HEK293 (cell line): ENCODE measurements around the gene ERCC6.

Source experiments
- CTCF ChIA-PET: fragments of 350-600 bp; formaldehyde crosslinking; extraction: SDS; loops from one replicate; lab custom pipeline; 2021; ENCODE audit warnings: antibody characterized with exemption; lab: Yijun Ruan, JAX
- POLR2A ChIA-PET: fragments of 300-600 bp; formaldehyde crosslinking; extraction: SDS; loops from one replicate; lab custom pipeline; 2020; ENCODE audit warnings: antibody characterized with exemption, inconsistent platforms; lab: Yijun Ruan, JAX
- H3K27ac ChIP-seq: fragments of 200-500 bp; sonication (Bioruptor generic); 2 replicates; pipeline ENCODE4 v1.5.1; 2014; ENCODE audit warnings: low read depth, low read length, control low read depth, inconsistent platforms; ENCODE audit errors: extremely low read depth
- H3K36me3 ChIP-seq, 2 experiments: fragments of 200-500 bp in 1 of 2; sonication (Bioruptor generic) in 1 of 2; 1 replicate in 1 of 2; 2 replicates in 1 of 2; pipeline ENCODE4 v1.5.1; 2014 to 2017; ENCODE audit warnings: inconsistent platforms in 2 of 2, low read length in 2 of 2; ENCODE audit not compliant: control insufficient read depth in 2 of 2, insufficient read depth in 1 of 2
- H3K4me1 ChIP-seq: fragments of 200-500 bp; sonication (Bioruptor generic); 2 replicates; pipeline ENCODE4 v1.5.1; 2014; ENCODE audit warnings: mild to moderate bottlenecking, low read length, inconsistent platforms; ENCODE audit not compliant: control insufficient read depth, insufficient read depth
- H3K4me3 ChIP-seq: 2 replicates; pipeline ENCODE4 v1.5.1; 2011; ENCODE audit warnings: low read depth, mild to moderate bottlenecking, control low read depth, low read length, moderate library complexity
- H3K9me3 ChIP-seq: fragments of 200-500 bp; sonication (Bioruptor generic); 2 replicates; pipeline ENCODE4 v1.5.1; 2014; ENCODE audit warnings: low read depth, low read length, inconsistent platforms; ENCODE audit not compliant: control insufficient read depth, insufficient read depth
- BCL6B ChIP-seq: fragments of 450-650 bp; formaldehyde crosslinking; IDR thresholded peaks from 2 replicates; pipeline ENCODE4 v1.5.1; 2017; ENCODE audit warnings: missing biosample characterization, missing genetic modification characterization
- FEZF1 ChIP-seq: fragments of 450-650 bp; formaldehyde crosslinking; IDR thresholded peaks from 2 replicates; pipeline ENCODE4 v1.5.1; 2016; ENCODE audit warnings: missing biosample characterization, missing genetic modification characterization
- KLF9 ChIP-seq: fragments of 450-650 bp; formaldehyde crosslinking; IDR thresholded peaks from 2 replicates; pipeline ENCODE4 v1.5.1; 2016; ENCODE audit warnings: missing biosample characterization, missing genetic modification characterization, low read depth
- MEIS1 ChIP-seq: sonication (generic); formaldehyde crosslinking; IDR thresholded peaks from 2 replicates; pipeline ENCODE4 v1.8.1; 2022; ENCODE audit warnings: missing genetic modification reagents, mild to moderate bottlenecking, borderline replicate concordance
- PBX3 ChIP-seq: sonication (generic); formaldehyde crosslinking; IDR thresholded peaks from 2 replicates; pipeline ENCODE4 v1.8.1; 2022; ENCODE audit warnings: mild to moderate bottlenecking, moderate library complexity, missing genetic modification reagents
- PRDM10 ChIP-seq: fragments of 450-650 bp; formaldehyde crosslinking; IDR thresholded peaks from 2 replicates; pipeline ENCODE4 v1.5.1; 2016; ENCODE audit warnings: missing biosample characterization, missing genetic modification characterization
- ZIC2 ChIP-seq: fragments of 450-650 bp; formaldehyde crosslinking; IDR thresholded peaks from 2 replicates; pipeline ENCODE4 v1.5.1; 2016; ENCODE audit warnings: missing biosample characterization, missing genetic modification characterization
- ZNF140 ChIP-seq: fragments of 450-650 bp; formaldehyde crosslinking; IDR thresholded peaks from 2 replicates; pipeline ENCODE4 v1.5.1; 2016; ENCODE audit warnings: missing biosample characterization, missing genetic modification characterization
- ZNF175 ChIP-seq: fragments of 450-650 bp; formaldehyde crosslinking; IDR thresholded peaks from 2 replicates; pipeline ENCODE4 v1.5.1; 2016; ENCODE audit warnings: missing biosample characterization, missing genetic modification characterization
- ZNF202 ChIP-seq: fragments of 450-650 bp; formaldehyde crosslinking; IDR thresholded peaks from 2 replicates; pipeline ENCODE4 v1.5.1; 2016; ENCODE audit warnings: missing biosample characterization, missing genetic modification characterization, borderline replicate concordance
- ZNF248 ChIP-seq: fragments of 450-650 bp; formaldehyde crosslinking; IDR thresholded peaks from 2 replicates; pipeline ENCODE4 v1.5.1; 2017; ENCODE audit warnings: missing biosample characterization, missing genetic modification characterization
- ZNF292 ChIP-seq: fragments of 450-650 bp; formaldehyde crosslinking; IDR thresholded peaks from 2 replicates; pipeline ENCODE4 v1.5.1; 2016; ENCODE audit warnings: low read depth, missing biosample characterization, missing genetic modification characterization, borderline replicate concordance
- ZNF302 ChIP-seq: fragments of 450-650 bp; formaldehyde crosslinking; IDR thresholded peaks from 2 replicates; pipeline ENCODE4 v1.5.1; 2016; ENCODE audit warnings: missing biosample characterization, missing genetic modification characterization, low read depth
- ZNF335 ChIP-seq: fragments of 450-650 bp; formaldehyde crosslinking; conservative IDR thresholded peaks from 2 replicates; pipeline ENCODE4 v1.5.1; 2016; ENCODE audit warnings: missing biosample characterization, missing genetic modification characterization
- ZNF530 ChIP-seq: fragments of 450-650 bp; formaldehyde crosslinking; IDR thresholded peaks from 2 replicates; pipeline ENCODE4 v1.5.1; 2016; ENCODE audit warnings: low read depth, missing biosample characterization, missing genetic modification characterization
- ZNF639 ChIP-seq: fragments of 450-650 bp; formaldehyde crosslinking; IDR thresholded peaks from 2 replicates; pipeline ENCODE4 v1.5.1; 2016; ENCODE audit warnings: missing biosample characterization, missing genetic modification characterization
- ZNF692 ChIP-seq: fragments of 450-650 bp; formaldehyde crosslinking; IDR thresholded peaks from 2 replicates; pipeline ENCODE4 v1.5.1; 2016; ENCODE audit warnings: missing biosample characterization, missing genetic modification characterization
- ZNF747 ChIP-seq: fragments of 450-650 bp; formaldehyde crosslinking; IDR thresholded peaks from 2 replicates; pipeline ENCODE4 v1.5.1; 2016; ENCODE audit warnings: missing biosample characterization, missing genetic modification characterization

Gene ERCC6

GRCh38 chr10:49539320-49539885, 482 bp upstream of the ERCC6 start (continued):
- TF ChIP-seq PBX3 (CRISPR knock-in tag) (no peak), ZNF530 (tag by site-specific recombination) (no peak), ZIC2 (tag by site-specific recombination) (0 out of 2 replicates have a peak, but pooled peaks have one; percentile 4), ZNF302 (tag by site-specific recombination) (no peak), ZNF175 (tag by site-specific recombination) (no peak), FEZF1 (tag by site-specific recombination) (no peak), BCL6B (tag by site-specific recombination) (no peak), ZNF747 (tag by site-specific recombination) (no peak), ZNF140 (tag by site-specific recombination) (no peak), ZNF248 (tag by site-specific recombination) (no peak), ZNF335 (tag by site-specific recombination) (peak; percentile 97), ZNF202 (tag by site-specific recombination) (no peak), KLF9 (tag by site-specific recombination) (0 out of 2 replicates have a peak, but pooled peaks have one; percentile 7), PRDM10 (peak; percentile 91), ZNF292 (tag by site-specific recombination) (no peak), ZNF639 (tag by site-specific recombination) (no peak)
- TF ChIP-seq, all 188 proteins: peak for 7

- CTCF ChIA-PET = interaction anchor here (0.9 to 2.0 kb wide), 2 partner anchors 16 to 127 kb away, joined by 3 to 7 read pairs; no protein-coding TSS in a partner anchor
- TF ChIP-seq MEIS1 (CRISPR knock-in tag) = no peak
- TF ChIP-seq ZNF692 = peak; percentile 70; the same call in 1 of the 2 replicates
- no peaks in the 10 kb centered on the region for H3K9me3 ChIP-seq
- H3K27ac ChIP-seq = no peak overlapping the region
- peaks cover 5% of the 10 kb centered on the region; the same call in 1 of the 2 replicates for H3K4me1 ChIP-seq
- POLR2A ChIA-PET = no interaction called here
- H3K36me3 ChIP-seq = peaks cover 8 to 39% of the 10 kb centered on the region in 2 experiments
- no peak overlapping the region for H3K4me3 ChIP-seq
Observed at GRCh38 chr10:49534670-49535381, 4.1 kb downstream of the ERCC6 start.
